ENCODE data around the gene STRA6.

The STRA6 gene

DNA sequence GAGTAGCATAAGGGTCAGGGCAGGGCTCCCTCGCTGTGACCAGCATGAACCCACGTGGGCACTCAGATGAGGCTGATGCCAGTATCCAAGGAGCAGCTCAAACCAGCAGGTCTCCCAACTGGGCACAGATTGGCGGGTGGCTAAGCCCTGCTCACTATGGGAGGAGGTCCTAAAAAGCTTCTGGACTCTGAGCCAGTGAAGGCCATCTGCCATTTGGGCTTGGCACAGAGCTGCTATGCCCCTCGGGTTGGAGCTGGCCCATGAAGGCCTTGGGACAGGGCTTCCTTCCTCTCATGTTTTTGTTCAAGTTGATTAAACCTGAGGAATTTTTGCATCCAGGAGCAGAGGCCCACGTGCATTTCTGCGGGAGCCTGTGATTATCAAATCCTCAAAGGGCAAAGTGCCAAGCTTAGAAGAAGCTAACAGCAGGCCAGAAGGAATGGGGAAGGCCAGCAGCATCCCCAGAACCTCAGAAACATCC is 4.3 kb upstream of the STRA6 start:
- DNase-seq: no peak

DNA sequence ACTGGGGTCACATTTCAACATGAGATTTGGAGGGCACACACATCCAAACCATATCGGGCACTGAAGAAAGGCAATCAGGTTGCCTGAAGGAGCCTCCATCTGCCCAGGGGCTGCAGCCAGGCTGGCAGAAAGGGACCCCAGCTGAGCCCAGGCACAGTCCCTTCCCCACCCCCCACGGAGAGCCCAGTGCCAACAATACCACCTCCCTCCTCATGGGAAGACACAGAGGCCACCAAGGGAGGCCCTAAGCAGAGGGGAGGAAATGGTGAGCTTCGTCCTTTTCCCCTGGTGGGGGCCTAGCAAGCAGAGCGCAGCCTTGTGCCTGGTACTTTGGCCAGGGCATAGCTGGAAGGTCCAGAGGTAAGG is 3.0 kb upstream of the STRA6 start:
- DNase-seq: no peak

DNA sequence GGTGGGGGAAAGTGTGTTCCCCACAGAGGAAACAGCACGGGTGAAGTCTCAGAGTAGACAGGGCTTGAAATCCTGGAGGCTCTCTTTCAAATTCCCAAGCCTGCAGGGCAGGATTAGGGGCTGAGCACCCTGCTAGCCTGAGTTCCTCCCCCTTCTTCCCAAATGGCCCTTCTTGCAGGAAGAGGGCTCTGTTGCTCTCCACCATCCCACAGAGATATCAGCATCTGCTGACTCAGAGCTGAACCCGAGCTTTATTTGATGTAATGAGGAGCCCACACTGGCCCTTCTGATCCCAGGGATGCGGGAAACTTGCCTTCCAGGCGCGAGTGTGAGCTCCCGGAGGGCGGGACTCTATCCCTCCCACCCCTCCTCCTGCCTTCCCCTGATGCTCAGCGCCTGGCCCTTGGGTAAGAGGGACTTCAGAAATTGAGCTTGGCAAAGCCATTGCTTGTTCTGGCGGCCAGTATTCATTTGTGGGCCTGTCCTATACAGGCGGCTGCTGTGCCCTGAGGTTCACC is 1.4 kb upstream of the STRA6 start:
- no peak for DNase-seq

DNA sequence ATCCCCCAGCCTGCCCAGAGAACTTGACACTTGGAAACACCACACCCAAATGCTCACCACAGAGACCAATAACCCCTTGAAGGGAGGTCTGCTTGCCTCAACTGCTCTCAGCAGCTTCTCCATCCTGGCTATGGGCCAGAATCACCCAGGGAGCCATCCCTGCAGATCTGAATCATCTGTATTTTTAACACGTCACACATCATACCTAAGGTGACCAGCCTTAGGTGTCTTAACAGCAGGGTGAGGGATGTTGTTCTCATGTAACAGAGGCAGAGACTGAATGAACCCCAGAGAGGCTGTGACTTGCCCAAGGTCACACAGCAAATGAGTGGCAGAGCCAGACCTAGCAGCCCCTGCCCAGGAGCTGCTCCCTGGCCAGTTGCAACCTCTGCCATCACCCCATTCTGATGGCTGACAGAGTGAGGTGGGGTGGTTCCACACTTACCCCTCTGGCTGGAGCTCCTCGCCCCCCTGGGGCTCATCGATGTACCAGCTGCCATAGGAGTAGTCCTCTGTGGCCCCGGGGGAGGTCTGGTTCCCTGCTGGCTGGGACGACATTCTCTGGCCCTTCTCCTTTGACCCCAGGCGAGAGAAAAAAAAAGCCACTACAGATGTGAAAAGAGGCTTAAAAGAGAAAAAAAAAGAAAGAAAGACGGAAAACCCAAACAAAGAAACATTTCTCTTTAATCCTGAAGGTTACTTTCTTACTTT is 722 bp downstream of the STRA6 start:
- no peak for DNase-seq

DNA sequence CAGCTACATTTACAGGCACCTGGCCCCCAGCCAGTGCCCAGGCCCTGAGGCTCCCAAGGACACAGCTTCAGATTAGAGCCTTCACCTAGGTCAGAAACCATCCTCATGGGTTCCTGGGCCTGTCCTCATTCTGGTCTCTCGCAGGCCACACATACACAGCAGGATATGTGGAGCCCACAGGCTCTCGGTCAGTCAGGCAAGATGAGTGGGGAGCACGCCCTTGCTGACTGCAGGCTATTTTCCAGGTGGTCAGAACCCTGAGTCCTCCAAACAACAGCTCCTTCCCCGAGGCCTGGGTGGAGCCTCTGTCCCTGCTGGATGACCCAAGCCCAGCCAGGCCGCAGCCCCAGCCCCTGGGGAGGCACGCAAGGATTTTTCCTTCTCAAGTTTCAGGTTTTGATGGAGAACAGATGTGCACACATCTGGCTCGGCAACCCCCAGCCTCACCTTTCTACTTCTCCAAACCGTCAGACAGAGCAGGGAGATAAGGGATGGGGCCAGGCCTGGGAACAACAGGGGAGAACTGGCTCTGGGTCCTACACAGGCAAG is 1.6 kb downstream of the STRA6 start:
- no peak for DNase-seq

DNA sequence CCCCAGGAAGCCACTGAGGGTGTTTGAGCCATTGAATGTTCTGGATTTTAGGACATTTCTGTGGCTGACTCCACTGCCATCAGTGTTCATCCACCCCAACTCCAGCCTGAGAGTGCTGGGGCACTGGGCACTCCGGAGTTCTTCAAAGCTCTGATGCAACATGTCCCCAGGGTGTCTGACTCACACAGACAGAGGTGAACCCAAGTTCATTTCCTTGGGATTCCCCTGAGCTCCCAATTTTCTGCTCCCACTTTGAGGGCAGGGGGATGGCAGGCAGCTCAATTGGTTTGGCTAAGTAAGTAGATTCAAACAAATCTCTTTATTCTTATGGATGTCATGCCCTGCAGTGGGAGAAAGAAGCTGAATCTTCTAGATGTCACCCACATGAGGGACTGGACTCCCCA is 2.2 kb downstream of the STRA6 start:
- no peak for DNase-seq

DNA sequence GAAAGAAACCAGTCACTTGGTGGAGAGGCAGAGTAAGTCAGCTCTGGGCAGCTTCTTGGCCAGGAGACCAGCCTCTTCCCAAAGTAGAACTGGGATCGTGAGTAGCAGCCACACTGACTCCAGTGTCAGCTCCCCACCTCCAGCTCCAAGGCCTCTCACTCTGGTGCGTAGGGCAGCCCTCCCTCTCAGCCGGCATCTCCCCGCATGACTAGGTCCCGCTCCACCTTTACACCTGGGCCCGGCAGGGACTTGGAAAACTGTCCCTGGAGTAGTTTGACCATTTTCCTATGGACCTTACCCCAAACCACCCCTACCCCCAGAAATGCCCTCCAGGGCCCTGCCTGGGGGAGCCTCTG is 3.3 kb downstream of the STRA6 start:
- no peak for DNase-seq

DNA sequence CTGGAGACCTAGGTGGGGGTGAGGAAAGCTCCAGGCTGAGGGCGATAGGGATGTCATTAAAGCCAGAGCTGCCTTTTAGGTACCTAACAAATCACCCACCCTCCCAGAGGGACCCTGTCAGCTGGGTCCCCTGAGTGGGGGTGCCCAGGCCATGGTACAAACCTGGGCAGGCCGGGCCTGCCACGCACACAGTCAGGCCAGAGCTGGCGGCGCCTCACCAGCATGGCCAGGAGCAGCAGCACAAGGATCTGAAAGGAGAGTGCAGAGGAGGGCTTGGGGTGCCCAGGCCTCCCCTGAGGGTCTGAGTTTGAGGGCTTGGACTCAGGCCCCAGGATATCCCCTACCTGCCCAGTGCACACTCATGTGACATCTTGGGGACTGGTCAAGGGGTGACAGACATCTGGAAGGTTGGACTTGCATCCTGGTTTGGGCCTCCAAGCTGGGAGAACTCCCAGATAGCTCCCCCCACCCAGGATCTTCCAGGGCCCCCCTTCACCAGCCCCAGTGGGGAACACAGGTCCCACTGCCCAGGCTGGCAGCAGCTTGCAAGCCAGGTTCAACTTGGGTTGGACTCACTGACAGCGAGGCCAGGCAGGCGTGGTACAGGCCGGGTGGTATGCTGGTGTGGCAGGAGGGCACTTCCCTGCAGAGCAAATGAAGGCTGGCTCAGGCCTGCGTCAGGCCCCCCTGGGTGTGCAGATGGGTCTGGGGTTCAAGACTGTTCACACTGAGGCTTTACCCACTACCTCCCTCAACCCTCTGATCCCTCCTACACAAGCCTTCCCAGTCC is 5.2 kb downstream of the STRA6 start:
- DNase-seq: no peak

DNA sequence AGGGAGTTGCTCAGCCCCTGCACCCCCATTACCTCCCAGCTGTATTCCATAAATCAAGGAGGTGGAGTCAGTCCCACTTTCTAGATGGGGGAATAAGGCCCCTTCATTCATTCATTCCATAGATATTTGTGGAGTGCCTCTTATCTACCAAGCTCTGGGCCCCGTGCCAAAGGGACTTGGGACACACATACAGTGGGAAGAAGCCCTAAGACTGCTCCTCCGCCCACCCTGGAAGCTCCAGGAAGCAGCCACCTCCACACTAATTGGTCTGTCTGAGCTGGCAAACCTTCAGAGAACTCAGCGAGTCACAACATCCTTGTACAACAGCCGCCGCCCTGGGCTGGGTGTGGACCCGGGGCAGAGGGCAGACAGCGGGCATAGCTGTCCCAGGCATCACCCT is 6.4 kb downstream of the STRA6 start:
- no peak for DNase-seq

DNA sequence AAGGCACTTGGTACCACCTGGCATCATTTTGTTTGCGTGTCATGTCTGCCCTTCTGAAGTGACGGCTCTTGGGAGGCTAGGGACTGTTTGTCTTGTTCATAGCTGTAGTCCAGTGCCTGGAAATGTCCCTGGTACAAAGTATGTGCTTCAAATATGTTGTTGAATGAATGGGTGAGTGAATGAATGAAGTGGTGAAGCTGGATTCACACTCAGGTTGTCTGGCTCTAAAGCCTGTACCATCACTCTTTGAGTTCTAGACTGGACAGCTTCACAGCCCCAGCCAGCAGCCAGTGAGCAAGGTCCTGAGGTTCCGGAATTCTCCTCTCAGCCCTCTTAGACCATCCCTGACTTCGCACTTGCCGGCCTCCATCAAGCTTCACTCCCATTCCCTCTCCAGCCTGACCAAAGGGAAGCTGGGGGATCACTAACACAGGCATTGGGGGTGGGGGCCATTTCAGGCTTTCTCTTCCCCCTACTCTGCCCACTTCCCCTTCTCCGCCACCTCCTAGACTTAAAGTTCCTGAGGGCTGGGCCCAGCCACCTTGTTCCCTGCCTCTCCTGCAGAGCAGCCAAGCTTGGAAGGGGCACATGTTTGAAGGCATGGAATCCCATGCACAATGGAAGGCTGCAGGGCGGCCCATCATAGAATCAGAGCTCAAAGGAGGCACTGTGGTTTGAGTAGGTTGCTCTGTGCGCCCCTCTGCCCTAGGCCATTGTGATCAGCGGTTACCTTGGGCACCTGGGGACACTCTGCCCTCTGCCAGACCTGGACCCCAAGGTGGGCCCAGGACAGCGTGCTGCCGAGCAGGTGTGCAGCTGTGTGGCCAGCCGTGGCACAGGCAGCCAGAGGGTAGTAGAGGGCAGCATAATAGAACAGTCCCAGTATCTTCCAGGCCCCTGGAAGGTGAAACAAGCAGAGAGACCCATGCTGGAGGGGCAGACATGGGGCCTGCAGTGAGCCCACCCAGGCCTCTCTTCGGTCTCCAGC is 7.7 kb downstream of the STRA6 start:
- no peak for DNase-seq

DNA sequence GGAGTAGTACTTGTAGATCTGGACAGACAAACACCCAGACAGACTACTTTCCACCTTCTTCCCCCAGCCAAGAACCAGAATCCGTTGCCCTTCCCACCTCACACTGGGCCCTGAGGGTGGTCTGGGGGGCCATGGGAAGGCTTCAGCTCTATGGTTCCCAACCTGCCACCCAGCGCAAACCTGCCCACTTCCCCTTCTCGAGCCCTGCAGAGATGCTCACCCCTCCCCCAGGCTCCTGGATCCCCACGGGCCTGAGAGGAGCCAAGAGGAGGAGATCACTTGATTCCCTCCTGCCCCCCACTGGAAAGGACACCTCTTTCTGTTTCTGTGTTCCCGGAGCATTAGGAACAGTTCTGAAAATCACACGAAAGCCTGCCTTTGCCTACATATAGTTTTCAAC is 8.7 kb downstream of the STRA6 start:
- no peak for DNase-seq

DNA sequence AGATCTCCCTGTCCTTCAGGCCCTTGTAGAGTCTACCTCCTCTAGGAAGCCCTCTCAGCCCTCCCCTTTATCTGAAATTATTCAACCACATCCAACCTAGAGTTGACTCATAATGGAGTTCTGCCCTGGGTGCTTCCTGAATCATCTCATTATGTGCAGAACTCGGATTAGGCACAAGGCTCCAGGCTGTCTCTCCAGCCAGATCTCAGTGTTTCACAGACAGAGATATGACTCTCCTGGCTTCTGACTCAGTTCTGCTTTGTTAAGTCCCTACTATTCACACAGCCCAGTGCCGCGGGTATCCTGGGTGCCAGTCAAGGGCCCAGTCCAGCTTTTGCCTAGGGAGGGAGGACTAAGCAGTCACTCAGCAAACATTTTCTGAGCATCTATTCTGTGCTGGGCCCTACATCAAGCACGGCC is 9.3 kb downstream of the STRA6 start:
- no peak for DNase-seq

DNA sequence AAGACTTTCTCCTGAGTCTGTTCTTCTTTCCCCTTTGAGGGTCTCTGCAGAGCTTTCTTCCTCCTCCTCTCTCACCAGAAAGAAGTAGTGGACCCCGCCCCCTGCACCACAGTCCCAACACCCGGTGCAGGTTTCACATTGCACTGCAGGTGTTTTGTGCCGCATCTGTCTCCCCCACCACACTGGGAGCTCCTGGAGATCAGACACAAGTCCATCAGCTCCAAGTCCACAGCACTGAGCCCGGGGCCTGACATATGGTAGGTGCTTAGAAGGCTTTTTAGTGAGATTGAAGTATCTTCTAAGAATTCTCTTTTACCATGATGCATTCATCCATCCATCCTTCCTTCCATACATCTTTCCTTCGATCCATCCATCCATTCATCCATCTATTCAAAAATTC is 9.8 kb downstream of the STRA6 start:
- DNase-seq: no peak

DNA sequence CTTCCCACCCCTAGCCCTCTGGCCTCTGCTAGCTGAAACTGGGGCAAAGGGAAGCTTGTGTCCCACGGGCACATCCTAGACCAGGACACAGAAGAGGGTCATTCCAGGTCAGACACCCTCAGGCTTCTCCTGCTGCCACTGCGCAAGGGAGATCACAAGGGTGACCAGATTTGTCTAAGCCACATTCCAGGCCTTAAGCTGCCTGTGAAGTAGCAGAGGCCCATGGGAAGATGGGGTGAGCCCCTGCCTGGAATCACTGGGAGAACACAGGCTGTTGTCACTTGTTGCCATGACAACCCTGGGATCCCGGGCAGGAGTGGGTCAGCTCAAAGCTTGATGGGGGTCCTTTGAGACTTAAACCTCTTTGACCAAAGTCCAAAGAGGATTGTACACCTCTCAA is 10.8 kb downstream of the STRA6 start:
- no peak for DNase-seq

DNA sequence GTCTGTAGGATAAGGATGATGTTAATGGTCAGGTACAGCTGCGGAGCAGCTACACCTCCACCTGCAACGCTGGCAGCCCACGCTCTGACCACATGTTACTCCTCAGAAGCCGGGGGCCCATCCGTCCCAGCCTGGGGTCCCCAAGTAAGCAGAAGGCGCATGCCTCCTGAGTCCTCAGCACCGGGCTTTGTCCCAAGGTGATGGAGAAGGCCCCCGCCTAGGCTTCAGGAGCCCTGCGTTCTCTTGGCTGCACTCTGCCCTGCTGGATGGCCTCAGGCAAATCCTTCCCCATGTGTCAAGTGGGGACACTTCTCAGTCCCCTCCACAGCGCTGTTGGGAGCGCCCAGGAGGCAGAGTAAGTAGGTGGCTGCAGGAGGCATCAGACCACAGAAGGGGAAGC is 14.4 kb downstream of the STRA6 start:
- no peak for DNase-seq

DNA sequence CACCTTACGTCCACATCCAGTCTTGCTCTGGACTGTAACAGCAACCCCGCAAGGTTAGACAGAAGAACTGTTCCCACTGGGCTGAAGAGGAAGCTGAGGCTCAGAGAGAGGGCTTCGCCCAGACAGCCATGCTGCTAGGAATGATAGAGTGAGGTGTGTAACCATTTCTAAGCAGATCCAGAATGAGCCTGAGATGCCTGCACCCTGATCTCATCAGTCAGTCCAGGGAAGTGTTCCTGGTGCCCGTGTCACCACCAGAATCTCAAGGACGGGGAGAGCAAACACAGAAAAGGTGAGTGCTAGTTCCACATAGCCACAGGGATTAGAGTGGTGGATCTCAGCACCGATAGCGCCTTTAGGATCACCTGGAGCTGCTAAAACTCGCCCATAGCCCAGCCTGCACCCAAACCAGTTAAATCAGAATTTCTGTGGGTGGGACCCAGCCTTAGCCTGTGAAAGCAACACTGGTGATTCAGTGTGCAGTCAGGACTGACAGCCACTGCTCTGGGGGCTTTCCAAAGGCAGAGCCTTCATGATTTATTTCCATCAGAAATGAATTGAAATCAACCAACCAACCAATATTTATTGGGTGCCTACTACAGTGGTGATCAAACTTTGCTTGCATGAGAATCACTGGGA is 16.8 kb downstream of the STRA6 start:
- DNase-seq: no peak

DNA sequence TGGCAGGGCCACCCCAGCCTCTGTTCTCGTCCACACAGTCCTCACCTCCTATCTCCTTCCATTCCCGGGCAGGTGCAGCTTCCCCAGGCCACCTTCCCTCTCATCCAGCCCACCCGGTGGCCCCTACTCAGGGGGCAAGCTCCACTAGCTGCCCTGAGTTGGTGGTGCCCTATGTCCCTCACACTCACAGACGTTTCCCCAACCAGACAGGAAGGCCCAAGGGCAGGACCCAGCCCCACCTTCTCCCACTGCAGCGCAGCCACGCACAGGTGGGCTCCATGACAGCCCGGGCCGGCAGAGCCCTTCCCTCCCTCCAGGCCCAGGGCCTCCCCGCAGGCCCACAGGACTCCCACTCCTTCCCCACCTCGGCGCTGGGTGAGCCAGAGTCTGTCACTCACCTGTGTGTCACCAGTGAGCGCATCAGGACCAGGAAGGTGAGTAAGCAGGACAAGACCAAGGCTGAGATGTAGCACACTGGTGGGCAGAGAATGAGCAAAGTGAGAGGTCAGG is 17.9 kb downstream of the STRA6 start:
- DNase-seq: no peak

DNA sequence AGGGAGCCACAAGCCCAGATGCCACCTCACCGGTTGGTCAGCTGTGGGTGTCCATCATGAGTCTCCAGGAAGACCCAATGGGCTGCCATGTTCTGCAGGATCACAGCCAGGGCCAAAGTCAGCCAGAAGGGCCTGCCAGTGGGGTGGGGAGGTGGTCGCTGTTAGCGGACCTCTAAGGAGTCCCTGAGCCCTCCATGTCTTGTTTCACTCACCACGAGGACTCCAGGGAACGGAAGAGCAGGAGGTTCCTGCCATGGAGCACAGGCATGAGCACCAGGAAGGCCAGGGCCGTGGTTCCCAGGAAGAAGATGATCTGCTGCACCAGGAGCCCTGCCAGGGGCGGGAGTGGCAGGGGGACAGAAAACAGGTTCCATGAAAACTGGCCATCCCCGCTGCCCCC is 20.5 kb downstream of the STRA6 start:
- no peak for DNase-seq

DNA sequence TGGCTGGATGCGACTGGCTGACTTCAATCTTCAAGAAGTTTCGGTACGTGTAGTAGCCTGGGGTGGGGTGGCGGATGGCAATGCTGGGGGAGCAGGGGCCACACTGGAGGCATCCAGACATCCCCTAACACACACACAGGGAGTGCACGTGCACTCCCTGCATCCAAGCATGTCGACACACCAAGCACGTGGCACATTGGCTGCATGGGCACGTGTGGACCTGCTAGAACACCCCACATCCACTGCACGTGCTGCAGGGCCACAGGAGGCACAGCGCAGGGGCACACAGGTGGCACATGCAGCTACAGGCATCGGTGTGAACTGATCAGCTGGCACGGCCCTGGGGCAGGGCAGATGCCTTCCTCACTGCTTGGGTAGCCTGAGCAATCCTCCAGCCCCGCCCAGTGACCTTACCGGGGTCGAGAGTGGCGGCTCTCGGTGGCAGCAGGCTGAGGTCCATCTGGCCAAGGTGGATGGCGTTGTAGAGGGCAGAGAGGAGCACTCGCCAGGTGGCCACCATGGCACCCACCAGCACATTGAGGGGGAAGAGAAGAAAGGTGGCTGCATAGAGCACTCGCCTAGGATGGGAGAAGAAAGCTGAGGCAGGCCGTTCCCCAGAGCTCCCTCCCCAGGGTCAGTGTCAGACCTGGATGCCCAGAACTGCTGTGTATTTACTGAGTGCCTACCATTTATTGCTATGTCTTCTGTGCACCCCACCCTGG is 21.5 kb downstream of the STRA6 start:
- no peak for DNase-seq

DNA sequence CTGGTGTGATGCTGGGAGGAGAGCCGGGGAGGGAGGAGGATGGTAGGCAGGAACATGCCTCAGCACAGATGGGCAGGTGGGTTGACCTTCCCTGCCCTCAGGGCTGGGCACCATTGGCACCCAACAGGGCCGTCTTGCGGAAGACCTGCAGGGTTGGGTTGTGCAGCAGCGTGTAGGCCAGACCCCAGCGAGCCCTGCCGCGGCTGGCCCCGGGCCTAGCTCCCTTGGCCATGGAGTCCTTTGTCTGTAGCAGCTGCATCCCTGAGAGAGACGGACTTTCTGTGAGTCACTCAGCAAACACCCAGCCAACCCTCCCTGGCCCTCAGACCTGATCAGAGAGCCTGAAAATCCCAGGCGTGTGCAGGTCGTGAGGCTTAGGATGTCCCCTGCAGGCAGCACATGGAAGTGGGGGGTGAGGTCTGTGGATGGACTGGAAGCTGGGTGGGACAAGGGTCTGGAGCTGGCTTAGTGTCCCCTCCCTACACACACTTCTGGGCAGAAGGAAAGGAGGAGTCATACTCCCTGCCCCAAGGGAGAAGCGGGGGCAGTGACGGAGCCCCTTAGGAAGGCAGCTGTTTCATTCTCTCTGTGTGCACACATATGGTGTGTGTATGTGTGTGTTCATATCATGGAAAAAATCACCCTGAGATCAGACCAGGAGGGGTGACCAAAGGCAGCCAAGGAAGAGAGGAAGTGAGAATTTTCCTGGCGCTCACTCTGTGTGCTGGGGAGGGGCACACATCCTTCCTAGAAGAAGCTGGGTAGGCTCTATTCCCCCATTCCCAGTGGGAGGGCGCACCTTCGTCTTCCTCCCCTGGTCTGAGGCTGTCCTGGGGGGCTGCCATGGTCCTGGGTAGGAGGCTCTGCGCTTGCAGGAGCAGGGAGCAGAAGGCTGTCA is 22.4 kb downstream of the STRA6 start:
- DNase-seq: no peak
